HG03103 (cell line): ENCODE measurements around the gene EFCAB11.
A peak's percentile ranks its signal among the peaks of the same experiment; 100 is the strongest.

Experiments used
- ATAC-seq: cut with Tn5 transposase; IDR thresholded peaks from one replicate; pipeline ENCODE4 v1.9.1; 2021; ENCODE audit warnings: low read depth; ENCODE audit not compliant: unreplicated experiment

Gene EFCAB11

DNA sequence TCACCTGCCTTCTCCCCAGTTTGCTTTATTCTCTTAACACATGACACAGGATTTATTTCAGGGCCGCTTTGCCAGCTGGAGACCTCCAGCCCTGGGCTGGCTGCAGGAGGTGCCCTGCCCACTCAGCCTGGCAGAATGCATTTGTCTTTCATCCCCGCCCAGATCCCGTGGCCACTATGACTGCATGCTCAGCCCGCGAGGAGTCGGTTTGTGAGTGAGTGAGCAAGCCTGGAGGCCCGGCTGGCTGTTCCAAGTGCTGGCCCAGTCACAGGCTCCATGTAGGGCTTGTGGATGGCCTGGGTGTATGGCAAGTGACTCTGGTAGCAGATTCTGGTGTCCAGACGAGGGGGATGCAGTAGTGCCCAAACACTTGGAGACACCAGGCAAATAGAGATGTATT, 3.3 kb upstream of the EFCAB11 start:
- no peak for ATAC-seq

DNA sequence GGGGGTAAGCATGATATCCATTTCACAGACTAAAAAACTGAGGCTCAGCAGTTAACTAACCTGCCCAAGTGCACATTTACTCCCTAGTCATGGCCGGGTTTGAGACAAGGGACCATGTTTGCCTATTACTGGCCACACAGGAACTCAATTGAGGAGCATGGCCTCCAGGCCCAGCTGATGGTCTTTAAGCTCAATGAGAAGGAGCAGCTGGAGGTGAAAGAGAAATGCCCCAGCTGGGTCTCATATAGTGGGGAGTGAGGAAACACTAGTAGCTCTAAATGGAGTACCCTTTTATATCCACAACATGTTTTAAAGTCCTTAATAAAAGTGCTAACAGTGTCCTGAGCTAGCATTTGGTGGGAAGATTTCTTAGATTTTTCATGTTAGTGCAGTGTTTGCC, 2.8 kb upstream of the EFCAB11 start:
- ATAC-seq = no peak

DNA sequence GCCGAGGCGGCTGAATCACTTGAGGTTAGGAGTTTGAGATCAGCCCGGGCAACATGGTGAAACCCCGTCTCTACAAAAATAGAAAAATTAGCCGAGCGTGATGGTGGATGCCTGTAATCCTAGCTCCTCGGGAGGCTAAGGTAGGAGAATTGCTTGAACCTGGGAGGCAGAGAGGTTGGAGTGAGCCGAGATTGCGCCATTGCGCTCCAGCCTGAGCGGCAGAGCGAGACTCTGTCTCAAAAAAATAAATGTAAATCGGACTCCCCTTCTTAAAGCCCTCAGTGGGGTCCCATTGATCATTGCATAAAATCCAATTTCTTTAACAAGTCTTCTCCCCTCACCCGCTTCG, 2.1 kb upstream of the EFCAB11 start:
- ATAC-seq = no peak

DNA sequence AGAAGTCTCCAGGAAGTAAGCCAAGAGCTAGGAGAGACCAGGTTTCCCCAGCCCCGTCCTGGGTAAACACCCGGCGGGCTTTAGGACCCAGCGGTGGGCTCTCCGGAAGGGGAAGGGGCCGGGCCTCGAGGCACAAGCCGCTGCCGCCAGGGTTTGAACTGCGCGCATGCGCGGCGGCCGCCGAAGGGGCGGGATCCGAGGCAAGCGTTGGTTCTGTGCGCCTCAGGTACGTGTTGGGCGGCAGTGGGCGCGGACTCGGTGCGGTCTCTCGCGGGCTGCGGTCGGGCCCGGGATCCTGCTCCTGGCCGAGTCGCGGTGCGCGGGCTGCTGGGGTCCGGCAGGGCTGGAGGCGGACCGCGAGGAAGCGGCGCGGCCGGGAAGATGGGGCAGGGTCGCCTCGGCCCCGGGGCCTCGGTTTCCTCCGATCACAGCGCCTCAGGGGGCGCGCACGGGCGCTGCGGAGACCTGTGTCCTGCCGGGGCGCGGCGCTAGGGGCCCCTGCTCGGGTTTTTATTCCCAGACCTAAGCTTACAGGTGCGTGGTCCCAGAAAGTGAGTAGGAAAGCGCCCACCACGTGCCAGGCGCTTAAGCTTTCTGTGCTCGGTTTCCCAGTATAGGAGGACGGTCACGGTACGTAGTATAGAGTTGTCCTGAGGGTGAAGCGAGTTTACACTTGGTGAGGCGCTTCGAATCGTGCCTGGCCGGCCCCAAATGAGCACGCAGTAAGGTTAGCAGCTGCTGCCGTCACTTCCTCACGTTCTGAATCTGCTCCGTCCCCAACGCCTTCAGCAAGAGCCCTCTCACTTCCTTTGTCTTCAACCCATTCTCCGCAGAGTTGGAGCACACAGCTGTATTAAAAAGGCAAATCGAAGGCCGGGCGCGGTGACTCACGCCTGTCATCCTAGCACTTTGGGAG, 1.5 kb upstream of the EFCAB11 start, which contains the start of gene TDP1:
TSS of gene TDP1 (plus strand) at position 183 of the 916 bp plus-strand sequence. CDS start 7,188 bp downstream, outside the sequence.
- peak; percentile 53 for ATAC-seq

GRCh38 chr14:89955022-89955744, 653 bp upstream of the EFCAB11 start:
- ATAC-seq = peak; percentile 2

DNA sequence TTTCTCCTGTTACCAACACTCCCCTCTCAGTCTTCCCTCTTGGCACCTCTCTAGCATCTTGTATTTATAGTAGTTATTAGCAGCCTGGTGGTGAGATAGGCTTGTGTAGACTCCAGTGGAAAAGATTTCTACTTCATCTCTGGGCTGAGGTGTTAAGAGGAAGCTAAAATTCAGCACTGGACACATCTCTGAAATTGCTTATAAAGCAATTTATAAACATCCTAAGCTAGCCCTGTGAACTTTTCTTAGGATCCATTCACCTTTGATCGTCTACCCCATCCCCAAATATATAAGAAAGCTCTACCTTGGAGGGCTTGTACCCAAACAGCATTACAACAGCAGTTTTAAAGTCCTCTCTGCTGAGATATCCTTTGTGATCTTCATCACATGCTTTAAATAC, 928 bp downstream of the EFCAB11 start:
- no peak for ATAC-seq

- ATAC-seq = no peak
These were observed 2.0 kb downstream of the EFCAB11 start for GRCh38 chr14:89952576-89952975.

DNA sequence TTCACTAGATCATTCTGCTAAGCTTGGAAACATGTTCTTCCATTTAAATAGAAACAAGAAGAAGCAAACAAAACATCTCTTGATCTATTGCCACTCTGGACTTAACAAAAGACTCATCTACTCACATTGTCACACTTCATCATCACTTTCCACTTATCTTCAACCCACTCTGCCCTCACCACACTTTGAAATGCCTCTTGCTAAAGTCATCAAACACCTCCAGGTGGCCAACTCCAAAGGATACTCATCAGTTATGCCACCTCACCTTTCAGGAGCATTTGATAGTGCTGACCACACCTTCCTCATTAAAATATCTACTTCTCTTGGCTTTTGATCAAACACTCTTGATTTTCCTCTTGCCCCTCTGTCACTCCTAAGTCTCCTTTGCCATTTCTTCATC, 7.2 kb downstream of the EFCAB11 start:
- no peak for ATAC-seq

- ATAC-seq = no peak
These were observed 12.6 kb downstream of the EFCAB11 start for GRCh38 chr14:89941830-89942377.

DNA sequence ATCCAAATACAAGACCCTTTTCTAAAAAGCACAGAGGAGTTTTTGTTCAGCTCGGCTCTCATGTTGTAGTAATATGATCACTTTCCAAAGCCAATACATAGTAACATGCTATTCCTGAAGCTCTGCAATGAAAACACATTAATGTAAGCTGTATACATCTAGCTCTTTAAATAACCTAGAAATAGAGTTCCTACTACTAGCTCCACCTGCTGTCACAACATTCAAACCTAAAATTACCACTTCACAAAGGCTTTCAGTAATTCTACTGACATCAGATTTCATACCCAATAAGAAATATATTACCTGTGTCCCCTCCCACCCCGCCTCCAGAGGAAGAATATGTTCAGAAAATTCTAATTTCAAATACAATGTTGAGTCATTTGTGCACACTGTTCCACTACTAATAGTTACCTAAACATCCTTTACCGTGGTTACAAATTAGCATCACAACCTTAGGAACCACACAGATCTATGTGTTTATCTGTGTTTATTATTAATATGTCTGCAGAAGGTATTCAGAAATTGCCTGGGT, 17.8 kb downstream of the EFCAB11 start:
- no peak for ATAC-seq

DNA sequence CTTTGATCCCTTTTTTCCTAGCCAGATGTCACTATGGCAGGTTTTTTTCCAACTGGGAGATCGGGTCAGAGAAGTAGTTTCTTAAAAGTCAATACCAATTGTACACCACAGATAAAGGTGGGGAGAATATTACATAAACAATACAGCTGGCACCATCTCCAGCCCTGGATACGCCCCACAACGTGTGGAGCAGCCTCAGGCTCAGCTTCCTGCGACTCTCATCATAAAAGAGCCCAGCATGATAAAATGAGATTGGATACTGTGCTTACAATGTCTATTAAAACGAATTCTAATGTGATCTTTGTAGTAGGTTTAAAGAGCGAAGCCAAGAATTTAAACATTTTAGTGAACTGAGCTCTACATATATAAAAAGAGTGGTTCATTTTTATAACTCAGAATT, 21.5 kb downstream of the EFCAB11 start:
- ATAC-seq = no peak

- no peak for ATAC-seq
These were observed 27.2 kb downstream of the EFCAB11 start for GRCh38 chr14:89927186-89927865.

DNA sequence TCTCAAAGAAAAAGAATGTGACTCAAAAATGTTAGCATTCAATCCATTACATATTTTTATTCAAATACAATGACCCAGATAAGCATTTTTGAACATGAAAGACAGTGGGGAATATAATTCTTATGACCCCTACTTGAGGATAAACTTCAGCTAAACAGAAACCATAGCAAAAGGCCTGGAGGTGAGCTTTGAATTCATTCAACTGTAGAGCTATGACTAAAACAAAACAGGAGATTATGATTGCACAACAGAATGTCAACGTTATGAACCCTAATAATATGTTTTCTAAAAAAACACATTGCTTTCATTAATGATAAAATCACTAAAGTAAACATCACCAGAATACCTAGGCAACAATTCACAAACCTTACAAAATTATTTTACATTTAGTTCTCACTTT, 27.8 kb downstream of the EFCAB11 start:
- no peak for ATAC-seq

DNA sequence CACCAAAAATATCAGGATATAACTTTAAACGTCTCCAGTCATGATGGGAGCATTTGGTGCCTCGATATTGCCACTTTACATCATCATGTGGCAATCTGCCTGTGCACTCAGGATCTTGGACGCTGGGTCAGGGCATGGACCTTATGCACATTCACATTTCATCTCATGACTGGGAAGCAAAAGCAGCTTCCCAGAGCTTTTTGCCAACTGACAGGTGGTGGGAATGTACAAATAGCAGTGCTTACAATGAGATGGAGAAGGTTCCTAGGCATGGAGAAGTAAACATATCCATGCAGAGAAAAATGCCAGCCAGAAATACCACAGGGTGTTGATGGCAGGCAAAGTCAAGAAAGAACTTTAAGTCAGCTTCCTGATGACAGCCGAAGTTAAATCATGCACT, 30.3 kb downstream of the EFCAB11 start:
- no peak for ATAC-seq

- no peak for ATAC-seq
These were observed 32.3 kb downstream of the EFCAB11 start for GRCh38 chr14:89922031-89922907.

DNA sequence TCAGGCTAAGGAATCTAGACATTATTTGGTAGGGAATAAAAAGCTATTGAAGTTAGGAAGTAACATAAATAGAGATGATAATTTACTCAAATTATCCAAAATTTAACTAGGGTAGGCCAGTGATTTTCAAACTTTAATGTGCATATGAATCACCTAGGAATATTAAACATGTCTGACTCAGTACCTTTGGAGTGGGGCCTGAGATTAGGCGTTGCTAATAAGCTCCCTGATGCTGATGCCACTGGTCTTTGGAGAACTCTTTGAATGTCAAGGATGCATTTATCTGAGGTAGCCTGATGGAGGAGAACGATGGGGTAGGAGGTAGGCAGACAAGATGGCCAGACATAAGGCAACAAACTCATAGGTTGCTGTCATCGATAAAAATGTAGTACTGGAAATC, 33.2 kb downstream of the EFCAB11 start:
- no peak for ATAC-seq

- ATAC-seq = no peak
These were observed 34.5 kb downstream of the EFCAB11 start for GRCh38 chr14:89920056-89920455.

- no peak for ATAC-seq
These were observed 35.8 kb downstream of the EFCAB11 start for GRCh38 chr14:89918721-89919120.

DNA sequence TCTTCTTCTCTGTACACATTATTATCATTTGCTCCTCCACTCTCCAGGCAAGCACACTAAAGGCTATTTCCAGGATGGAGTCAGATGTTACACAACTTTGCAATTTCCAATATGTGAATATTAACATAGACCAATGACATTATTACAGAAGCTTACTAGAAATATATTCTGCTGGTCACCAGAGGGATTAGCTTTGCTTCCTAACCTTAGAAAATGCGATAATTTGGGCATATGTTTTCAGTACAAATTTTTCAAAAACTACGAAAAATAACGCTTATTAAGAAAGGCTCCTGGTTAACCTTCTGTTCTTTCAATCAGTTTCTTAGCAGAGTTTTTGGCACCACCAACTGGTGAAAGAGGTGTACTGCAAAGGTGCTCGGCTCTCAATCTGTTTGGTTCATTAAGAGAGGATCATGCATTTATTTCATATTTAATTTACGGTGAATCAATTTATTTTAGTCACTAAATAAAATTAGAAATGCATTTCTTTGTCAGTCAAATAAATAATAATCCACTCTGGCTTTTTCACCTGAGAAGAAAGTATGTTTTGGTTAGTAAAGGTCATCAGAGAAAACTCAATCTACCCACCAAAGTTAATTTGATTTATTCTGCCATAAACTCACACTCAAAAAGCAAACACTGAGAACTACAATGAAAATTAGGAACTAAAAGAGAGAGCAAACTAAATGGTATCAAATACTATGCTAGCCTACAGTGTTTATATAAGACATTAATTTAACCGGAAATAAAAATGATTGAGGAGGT, 39.2 kb downstream of the EFCAB11 start:
- no peak for ATAC-seq
